HEK293 (cell line): ENCODE data around the gene ZBTB38.

Experiments
- ZNF529 ChIP-seq: fragments of 450-650 bp; formaldehyde crosslinking; IDR thresholded peaks from 2 replicates; pipeline ENCODE4 v1.5.1; 2017; ENCODE audit warnings: missing genetic modification characterization, missing biosample characterization; ENCODE audit not compliant: insufficient replicate concordance
- TF ChIP-seq, protein P1 (sequence below): fragments of 450-650 bp; formaldehyde crosslinking; IDR thresholded peaks from 2 replicates; pipeline ENCODE4 v1.5.1; 2016; ENCODE audit warnings: missing biosample characterization, missing genetic modification characterization
- TF ChIP-seq, protein P2 (sequence below): fragments of 450-650 bp; formaldehyde crosslinking; IDR thresholded peaks from 2 replicates; pipeline ENCODE4 v1.5.1; 2016; ENCODE audit warnings: missing biosample characterization, missing genetic modification characterization

DNA sequence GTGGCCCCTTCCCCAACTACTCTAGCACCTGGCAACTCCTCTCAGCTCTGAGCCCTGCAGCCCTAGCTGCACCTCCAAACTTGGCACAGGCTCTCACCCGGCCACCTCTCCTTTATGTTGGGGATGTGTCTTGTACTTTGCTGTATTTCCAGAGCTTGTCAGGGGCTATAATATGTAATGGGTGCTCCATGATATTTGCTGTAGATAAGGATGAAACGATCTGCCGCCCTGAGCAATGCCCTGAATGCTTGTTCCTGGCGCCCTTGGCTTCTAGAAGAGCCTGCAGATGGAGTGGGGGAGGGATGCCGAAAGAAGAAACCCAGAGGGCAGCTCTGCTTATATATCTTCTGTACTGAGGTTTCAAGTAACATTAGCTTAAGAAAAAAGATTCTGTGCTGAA lies 35.9 kb upstream of the ZBTB38 start:
- TF ChIP-seq, protein P1, sequence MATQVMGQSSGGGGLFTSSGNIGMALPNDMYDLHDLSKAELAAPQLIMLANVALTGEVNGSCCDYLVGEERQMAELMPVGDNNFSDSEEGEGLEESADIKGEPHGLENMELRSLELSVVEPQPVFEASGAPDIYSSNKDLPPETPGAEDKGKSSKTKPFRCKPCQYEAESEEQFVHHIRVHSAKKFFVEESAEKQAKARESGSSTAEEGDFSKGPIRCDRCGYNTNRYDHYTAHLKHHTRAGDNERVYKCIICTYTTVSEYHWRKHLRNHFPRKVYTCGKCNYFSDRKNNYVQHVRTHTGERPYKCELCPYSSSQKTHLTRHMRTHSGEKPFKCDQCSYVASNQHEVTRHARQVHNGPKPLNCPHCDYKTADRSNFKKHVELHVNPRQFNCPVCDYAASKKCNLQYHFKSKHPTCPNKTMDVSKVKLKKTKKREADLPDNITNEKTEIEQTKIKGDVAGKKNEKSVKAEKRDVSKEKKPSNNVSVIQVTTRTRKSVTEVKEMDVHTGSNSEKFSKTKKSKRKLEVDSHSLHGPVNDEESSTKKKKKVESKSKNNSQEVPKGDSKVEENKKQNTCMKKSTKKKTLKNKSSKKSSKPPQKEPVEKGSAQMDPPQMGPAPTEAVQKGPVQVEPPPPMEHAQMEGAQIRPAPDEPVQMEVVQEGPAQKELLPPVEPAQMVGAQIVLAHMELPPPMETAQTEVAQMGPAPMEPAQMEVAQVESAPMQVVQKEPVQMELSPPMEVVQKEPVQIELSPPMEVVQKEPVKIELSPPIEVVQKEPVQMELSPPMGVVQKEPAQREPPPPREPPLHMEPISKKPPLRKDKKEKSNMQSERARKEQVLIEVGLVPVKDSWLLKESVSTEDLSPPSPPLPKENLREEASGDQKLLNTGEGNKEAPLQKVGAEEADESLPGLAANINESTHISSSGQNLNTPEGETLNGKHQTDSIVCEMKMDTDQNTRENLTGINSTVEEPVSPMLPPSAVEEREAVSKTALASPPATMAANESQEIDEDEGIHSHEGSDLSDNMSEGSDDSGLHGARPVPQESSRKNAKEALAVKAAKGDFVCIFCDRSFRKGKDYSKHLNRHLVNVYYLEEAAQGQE (tag by site-specific recombination): no peak
- TF ChIP-seq, protein P2, sequence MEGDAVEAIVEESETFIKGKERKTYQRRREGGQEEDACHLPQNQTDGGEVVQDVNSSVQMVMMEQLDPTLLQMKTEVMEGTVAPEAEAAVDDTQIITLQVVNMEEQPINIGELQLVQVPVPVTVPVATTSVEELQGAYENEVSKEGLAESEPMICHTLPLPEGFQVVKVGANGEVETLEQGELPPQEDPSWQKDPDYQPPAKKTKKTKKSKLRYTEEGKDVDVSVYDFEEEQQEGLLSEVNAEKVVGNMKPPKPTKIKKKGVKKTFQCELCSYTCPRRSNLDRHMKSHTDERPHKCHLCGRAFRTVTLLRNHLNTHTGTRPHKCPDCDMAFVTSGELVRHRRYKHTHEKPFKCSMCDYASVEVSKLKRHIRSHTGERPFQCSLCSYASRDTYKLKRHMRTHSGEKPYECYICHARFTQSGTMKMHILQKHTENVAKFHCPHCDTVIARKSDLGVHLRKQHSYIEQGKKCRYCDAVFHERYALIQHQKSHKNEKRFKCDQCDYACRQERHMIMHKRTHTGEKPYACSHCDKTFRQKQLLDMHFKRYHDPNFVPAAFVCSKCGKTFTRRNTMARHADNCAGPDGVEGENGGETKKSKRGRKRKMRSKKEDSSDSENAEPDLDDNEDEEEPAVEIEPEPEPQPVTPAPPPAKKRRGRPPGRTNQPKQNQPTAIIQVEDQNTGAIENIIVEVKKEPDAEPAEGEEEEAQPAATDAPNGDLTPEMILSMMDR (tag by site-specific recombination): no peak
- no peak for TF ChIP-seq ZNF529 (tag by site-specific recombination)
